T47D (cell line): ENCODE measurements around the gene AGFG2.
"Not testable (repeated sequence)": the region's sequence is repeated elsewhere in the genome, so short reads cannot be mapped to it uniquely, and the experiment has no call there.

ENCODE experiments used
- DNase-seq, 2 experiments: peaks; one replicate each; pipeline versions ENCODE4 v3.0.0 to v3.0.0-alpha.2; 2011 to 2012; ENCODE audit warnings: low read depth in 1 of 2, low spot score in 1 of 2
- JUND ChIP-seq: IDR thresholded peaks from 2 replicates; pipeline ENCODE4 v1.6.1; 2012; ENCODE audit warnings: low read depth
- in situ Hi-C: cut with HindIII; loops from 2 replicates; pipeline ENCODE4 v1.10.0; 2016; ENCODE audit warnings: low sequenced_read_pairs, low pct_unique_long_range_greater_than_20kb

AGFG2 gene

GRCh38 chr7:100532165-100533022 is 6.6 kb upstream of the AGFG2 start:
- no peak for TF ChIP-seq JUND
- no peak for DNase-seq
- in situ Hi-C loops, result no loop called here

GRCh38 chr7:100535982-100536381 is 3.0 kb upstream of the AGFG2 start:
- DNase-seq, in situ Hi-C loops: not testable (repeated sequence)

- DNase-seq, in situ Hi-C loops: not testable (repeated sequence)
These were observed 2.3 kb upstream of the AGFG2 start for GRCh38 chr7:100536695-100537094.

DNA sequence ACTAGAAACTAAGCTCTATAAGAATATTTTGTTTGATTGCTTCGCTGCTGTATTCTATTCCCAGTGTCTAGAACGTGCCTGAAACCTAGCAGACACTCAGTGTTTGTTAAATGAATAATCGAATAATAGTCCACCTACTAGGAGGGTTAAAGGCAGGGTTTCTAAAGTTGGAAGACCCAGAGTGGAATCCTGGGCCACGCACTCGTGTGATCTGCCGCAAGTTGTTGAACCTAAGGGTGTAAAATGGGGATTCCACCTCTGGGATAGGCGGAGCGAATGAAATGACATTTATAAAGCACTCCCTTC is 702 bp upstream of the AGFG2 start:
- DNase-seq, result no peak
- no peak for TF ChIP-seq JUND
- in situ Hi-C loops, result no loop called here

- TF ChIP-seq JUND, result no peak
- DNase-seq, result no peak
- in situ Hi-C loops, result no loop called here
These were observed 518 bp downstream of the AGFG2 start for GRCh38 chr7:100539436-100540006.

GRCh38 chr7:100540073-100540723 is 1.2 kb downstream of the AGFG2 start:
- no peak for TF ChIP-seq JUND
- in situ Hi-C loops, result no loop called here
- no peak for DNase-seq

GRCh38 chr7:100541309-100541708 is 2.3 kb downstream of the AGFG2 start:
- in situ Hi-C loops, DNase-seq: not testable (repeated sequence)

- in situ Hi-C loops, result no loop called here
- no peak for TF ChIP-seq JUND
These were observed 4.6 kb downstream of the AGFG2 start for GRCh38 chr7:100543586-100543985.

DNA sequence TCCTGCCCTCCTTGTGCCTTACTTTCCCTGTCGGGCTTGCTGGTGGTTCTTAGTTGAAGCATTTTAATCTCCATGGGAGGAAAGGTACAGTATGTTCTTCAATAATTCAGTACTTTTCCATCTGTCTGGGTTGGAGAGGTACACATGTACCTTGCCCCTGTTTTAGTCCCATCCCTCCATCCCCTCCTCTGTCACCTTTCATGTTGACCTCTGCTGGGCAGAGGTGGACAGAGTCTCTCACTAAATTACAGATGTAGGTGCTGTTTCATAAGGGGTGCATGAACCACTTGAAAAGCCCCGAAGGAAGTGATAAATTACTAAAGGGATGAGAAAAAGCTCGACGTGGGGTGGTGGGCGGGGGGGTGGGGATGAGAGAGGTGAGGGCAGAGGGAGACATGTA is 5.4 kb downstream of the AGFG2 start:
- in situ Hi-C loops, result no loop called here
- TF ChIP-seq JUND, result no peak
- DNase-seq, result no peak

More at GRCh38 chr7:100543586-100543985, 4.6 kb downstream of the AGFG2 start:
- no peak for DNase-seq

- in situ Hi-C loops, result no loop called here
- DNase-seq, result no peak
These were observed 6.0 kb downstream of the AGFG2 start for GRCh38 chr7:100544967-100545359.

GRCh38 chr7:100545360-100546128 is 6.5 kb downstream of the AGFG2 start:
- no peak for TF ChIP-seq JUND
- in situ Hi-C loops, result no loop called here
- no peak for DNase-seq

More at GRCh38 chr7:100544967-100545359, 6.0 kb downstream of the AGFG2 start:
- no peak for TF ChIP-seq JUND

- no peak for TF ChIP-seq JUND
- DNase-seq, result no peak
- in situ Hi-C loops, result no loop called here
These were observed 7.3 kb downstream of the AGFG2 start for GRCh38 chr7:100546129-100546925.
